Karpas-422 (cell line): Measurements from ENCODE around the gene DNAL4. TPM values are rescaled to one million over a fixed set of nuclear protein-coding genes. Genes with fewer than 3 reads are reported as not detected.

ENCODE experiments used
- DNase-seq: peaks from one replicate; pipeline ENCODE4 v3.0.0-alpha.2; 2015
- H2AFZ ChIP-seq: fragments of 200-600 bp; sonication (generic); 2 replicates; pipeline ENCODE4 v1.6.1; 2014; ENCODE audit warnings: antibody characterized with exemption, low read length, mixed read lengths
- H3K27ac ChIP-seq: fragments of 200-600 bp; sonication (generic); 2 replicates; pipeline ENCODE4 v1.5.1; 2014; ENCODE audit warnings: mild to moderate bottlenecking, low read length, moderate library complexity
- H3K27me3 ChIP-seq: fragments of 200-600 bp; sonication (generic); 2 replicates; pipeline ENCODE4 v1.6.1; 2014; ENCODE audit warnings: low read length, mixed read lengths
- H3K36me3 ChIP-seq: fragments of 200-600 bp; sonication (generic); 2 replicates; pipeline ENCODE4 v1.6.1; 2014; ENCODE audit warnings: low read length, mixed read lengths; ENCODE audit not compliant: insufficient read depth
- H3K4me1 ChIP-seq: fragments of 200-600 bp; sonication (generic); 2 replicates; pipeline ENCODE4 v1.6.1; 2014; ENCODE audit warnings: mild to moderate bottlenecking, low read length, mixed read lengths
- H3K4me2 ChIP-seq: fragments of 200-600 bp; sonication (generic); 2 replicates; pipeline ENCODE4 v1.6.1; 2014; ENCODE audit warnings: low read length, low read depth, mild to moderate bottlenecking; ENCODE audit not compliant: poor library complexity, severe bottlenecking
- H3K4me3 ChIP-seq: fragments of 200-600 bp; sonication (generic); 2 replicates; pipeline ENCODE4 v1.5.1; 2014; ENCODE audit warnings: mild to moderate bottlenecking, antibody characterized with exemption, low read length, mixed read lengths
- H3K79me2 ChIP-seq: fragments of 200-600 bp; sonication (generic); 2 replicates; pipeline ENCODE4 v1.6.1; 2014; ENCODE audit warnings: mild to moderate bottlenecking, low read length, mixed read lengths
- H3K9ac ChIP-seq: fragments of 200-600 bp; sonication (generic); 2 replicates; pipeline ENCODE4 v1.6.0; 2014; ENCODE audit warnings: low read length
- H3K9me2 ChIP-seq: fragments of 200-600 bp; sonication (generic), shearing (Covaris generic); replicated peaks from 2 replicates; pipeline ENCODE4 v1.6.0; 2014; ENCODE audit warnings: mild to moderate bottlenecking, low read length, moderate library complexity; ENCODE audit not compliant: insufficient read depth
- H3K9me3 ChIP-seq: fragments of 300-700, 200-600 bp; sonication (generic); 2 replicates; pipeline ENCODE4 v1.6.1; 2014; ENCODE audit warnings: low read length, mixed read lengths
- H4K20me1 ChIP-seq: fragments of 200-600 bp; sonication (generic); 2 replicates; pipeline ENCODE4 v1.6.1; 2014; ENCODE audit warnings: mild to moderate bottlenecking, antibody characterized with exemption, low read length, low read depth; ENCODE audit not compliant: insufficient read depth
- total RNA-seq: library from RNA; depleted of rRNA; stranded (reverse); fragments of >200 nt; shearing (Covaris generic); gene quantifications from 2 replicates; pipeline ENCODE4 v1.2.3, GENCODE V29; 2014; ENCODE audit warnings: low replicate concordance

Gene DNAL4
- total RNA-seq, 1 experiment from 2014 or later, result 3.2 TPM

GRCh38 chr22:38830026-38830844, 36.3 kb upstream of the DNAL4 start:
- Histone ChIP-seq H4K20me1 (no peaks in the 10 kb centered on the region), H3K4me3 (no peak overlapping the region)
- DNase-seq, result no peak

GRCh38 chr22:38829485-38829884, 35.5 kb upstream of the DNAL4 start:
- Histone ChIP-seq H3K4me3 (no peak overlapping the region), H3K36me3 (no peaks in the 10 kb centered on the region), H3K4me1 (no peaks in the 10 kb centered on the region), H4K20me1 (peaks cover 3% of the 10 kb centered on the region; the same call in 1 of the 2 replicates), H3K79me2 (no peaks in the 10 kb centered on the region), H3K27me3 (no peaks in the 10 kb centered on the region), H3K9ac (no peak overlapping the region), H3K9me2 (no peaks in the 10 kb centered on the region), H3K27ac (no peak overlapping the region), H3K9me3 (no peaks in the 10 kb centered on the region), H3K4me2 (no peak overlapping the region), H2AFZ (no peak overlapping the region)
- no peak for DNase-seq

More at GRCh38 chr22:38830026-38830844, 36.3 kb upstream of the DNAL4 start:
- Histone ChIP-seq H3K36me3 (no peaks in the 10 kb centered on the region), H3K4me2 (no peak overlapping the region), H3K9me2 (no peaks in the 10 kb centered on the region), H3K27me3 (no peaks in the 10 kb centered on the region), H3K9me3 (no peaks in the 10 kb centered on the region), H3K27ac (no peak overlapping the region), H2AFZ (no peak overlapping the region), H3K79me2 (no peaks in the 10 kb centered on the region), H3K4me1 (no peaks in the 10 kb centered on the region), H3K9ac (no peak overlapping the region)

DNA sequence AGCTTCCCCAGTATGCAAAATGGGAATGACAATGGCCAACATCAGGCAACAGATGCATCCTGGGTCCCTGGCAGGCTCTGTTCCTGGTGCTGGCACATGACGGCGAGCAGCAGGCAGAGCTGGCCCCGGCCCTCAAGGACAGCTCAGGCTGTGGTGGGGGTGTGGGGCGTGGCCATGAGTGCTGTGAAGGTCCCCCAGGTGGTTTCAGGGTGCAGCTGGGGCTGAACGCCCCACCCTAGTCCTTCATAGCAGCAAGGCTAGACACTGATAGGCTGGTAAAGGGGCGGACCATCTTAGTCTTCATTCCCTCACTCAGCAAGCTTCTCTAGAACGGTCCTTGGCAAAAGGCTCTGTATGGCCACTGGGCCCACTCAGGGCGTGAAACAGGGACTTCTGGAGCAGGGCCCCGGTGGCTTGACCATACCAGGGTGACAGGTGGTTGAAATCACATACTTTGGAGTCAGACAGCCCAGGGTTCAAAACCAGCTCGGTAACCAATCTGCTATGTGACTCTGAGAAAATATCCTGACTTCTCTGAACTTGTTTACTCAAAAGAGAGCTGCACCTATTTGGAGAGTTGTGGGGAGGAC, 34.8 kb upstream of the DNAL4 start:
- no peak overlapping the region for H3K4me3 ChIP-seq
- H3K9ac ChIP-seq, result no peak overlapping the region
- no peaks in the 10 kb centered on the region for H3K4me1 ChIP-seq
- no peaks in the 10 kb centered on the region for H3K9me2 ChIP-seq
- no peaks in the 10 kb centered on the region for H3K27me3 ChIP-seq
- H4K20me1 ChIP-seq, result peaks cover 3% of the 10 kb centered on the region; the same call in 1 of the 2 replicates
- H3K36me3 ChIP-seq, result no peaks in the 10 kb centered on the region
- no peak overlapping the region for H2AFZ ChIP-seq
- no peaks in the 10 kb centered on the region for H3K79me2 ChIP-seq
- no peaks in the 10 kb centered on the region for H3K9me3 ChIP-seq
- no peak overlapping the region for H3K27ac ChIP-seq
- DNase-seq, result no peak
- no peak overlapping the region for H3K4me2 ChIP-seq

GRCh38 chr22:38828191-38828590, 34.2 kb upstream of the DNAL4 start:
- Histone ChIP-seq H3K4me1 (no peaks in the 10 kb centered on the region), H3K9me2 (no peaks in the 10 kb centered on the region), H3K9ac (no peak overlapping the region), H2AFZ (no peak overlapping the region), H3K27me3 (no peaks in the 10 kb centered on the region), H3K4me3 (no peak overlapping the region), H3K4me2 (no peak overlapping the region), H3K9me3 (no peaks in the 10 kb centered on the region), H3K79me2 (no peaks in the 10 kb centered on the region), H3K27ac (no peak overlapping the region), H4K20me1 (peaks cover 3% of the 10 kb centered on the region; the same call in 1 of the 2 replicates), H3K36me3 (no peaks in the 10 kb centered on the region)
- no peak for DNase-seq

DNA sequence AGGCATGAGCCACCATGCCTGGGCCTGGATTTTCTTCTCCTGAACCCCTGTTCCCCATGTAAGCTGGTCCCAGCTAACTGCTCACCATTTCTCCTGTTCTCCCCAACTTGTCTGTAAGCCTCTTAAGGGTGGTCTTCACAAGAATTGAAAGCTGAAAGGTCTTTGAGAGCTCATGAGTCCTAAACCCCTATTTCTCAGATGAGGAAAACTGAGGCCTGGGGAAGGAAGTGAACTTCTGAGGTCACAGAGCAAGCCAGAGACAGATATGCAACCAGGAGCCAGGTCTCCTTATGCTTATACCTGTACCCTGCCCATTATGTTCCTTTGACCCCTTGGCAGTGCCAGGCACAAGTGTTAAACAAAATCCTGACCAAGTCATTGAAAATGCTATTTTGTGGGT, 33.6 kb upstream of the DNAL4 start:
- H3K36me3 ChIP-seq, result no peaks in the 10 kb centered on the region
- no peak overlapping the region for H2AFZ ChIP-seq
- H3K4me3 ChIP-seq, result no peak overlapping the region
- H3K4me2 ChIP-seq, result no peak overlapping the region
- H3K9me2 ChIP-seq, result no peaks in the 10 kb centered on the region
- no peaks in the 10 kb centered on the region for H3K4me1 ChIP-seq
- H3K27me3 ChIP-seq, result no peaks in the 10 kb centered on the region
- no peaks in the 10 kb centered on the region for H3K9me3 ChIP-seq
- DNase-seq, result no peak
- H3K9ac ChIP-seq, result no peak overlapping the region
- H3K79me2 ChIP-seq, result no peaks in the 10 kb centered on the region
- H3K27ac ChIP-seq, result no peak overlapping the region
- peaks cover 3% of the 10 kb centered on the region; the same call in 1 of the 2 replicates for H4K20me1 ChIP-seq

- no peak overlapping the region for H3K4me3 ChIP-seq
- H3K9me3 ChIP-seq, result no peaks in the 10 kb centered on the region
- no peak for DNase-seq
- no peaks in the 10 kb centered on the region for H3K4me1 ChIP-seq
- no peaks in the 10 kb centered on the region for H3K9me2 ChIP-seq
- no peak overlapping the region for H2AFZ ChIP-seq
- no peak overlapping the region for H3K9ac ChIP-seq
- no peaks in the 10 kb centered on the region for H3K27me3 ChIP-seq
- H4K20me1 ChIP-seq, result peaks cover 3% of the 10 kb centered on the region; the same call in 1 of the 2 replicates
- no peak overlapping the region for H3K27ac ChIP-seq
- no peak overlapping the region for H3K4me2 ChIP-seq
- H3K79me2 ChIP-seq, result no peaks in the 10 kb centered on the region
- H3K36me3 ChIP-seq, result no peaks in the 10 kb centered on the region
Observed at GRCh38 chr22:38826801-38827200, 32.9 kb upstream of the DNAL4 start.

- Histone ChIP-seq H3K79me2 (no peaks in the 10 kb centered on the region), H3K4me1 (no peaks in the 10 kb centered on the region), H3K27ac (no peak overlapping the region), H2AFZ (no peak overlapping the region), H3K4me2 (no peak overlapping the region), H3K27me3 (no peaks in the 10 kb centered on the region), H3K36me3 (no peaks in the 10 kb centered on the region), H4K20me1 (peaks cover 3% of the 10 kb centered on the region; the same call in 1 of the 2 replicates), H3K9ac (no peak overlapping the region), H3K9me2 (no peaks in the 10 kb centered on the region), H3K9me3 (no peaks in the 10 kb centered on the region), H3K4me3 (no peak overlapping the region)
- DNase-seq, result no peak
Observed at GRCh38 chr22:38826386-38826785, 32.4 kb upstream of the DNAL4 start.

GRCh38 chr22:38824585-38824984, 30.6 kb upstream of the DNAL4 start:
- Histone ChIP-seq H4K20me1 (peaks cover 3% of the 10 kb centered on the region; the same call in 1 of the 2 replicates), H3K79me2 (no peaks in the 10 kb centered on the region), H3K4me1 (no peaks in the 10 kb centered on the region), H3K36me3 (no peaks in the 10 kb centered on the region), H3K27me3 (no peaks in the 10 kb centered on the region), H3K9ac (no peak overlapping the region), H3K9me2 (no peaks in the 10 kb centered on the region), H3K27ac (no peak overlapping the region), H3K4me2 (no peak overlapping the region), H3K9me3 (no peaks in the 10 kb centered on the region), H3K4me3 (no peak overlapping the region), H2AFZ (no peak overlapping the region)
- peak; percentile 88 for DNase-seq
